Measurements from ENCODE around the gene TBX1. TPM values are rescaled to one million over a fixed set of nuclear protein-coding genes. Genes with fewer than 3 reads are reported as not detected.

Gene TBX1
- total and polyA plus RNA-seq, 8 donors = 0.43 to 1.1 (median 0.68) TPM; not detected in 4

DNA sequence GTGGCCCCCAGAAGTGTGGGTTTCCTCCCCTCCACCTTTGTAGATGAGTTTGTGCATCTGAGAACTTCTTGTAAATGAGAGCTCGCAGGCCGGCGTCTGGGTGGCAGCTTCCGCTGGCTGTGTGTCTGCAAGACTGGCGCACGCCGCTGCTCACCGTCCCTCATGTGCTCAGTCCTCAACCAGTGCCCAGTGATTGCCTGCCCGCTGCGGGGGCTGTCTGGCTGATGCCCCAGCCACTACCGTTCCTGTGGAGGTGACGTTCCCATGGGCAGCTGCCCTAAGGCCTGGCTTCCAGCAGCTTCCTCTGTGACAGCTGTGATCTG is 8.8 kb downstream of the TBX1 start:
- Histone ChIP-seq H3K4me1 (peaks cover 17 to 43% (median 38%) of the 10 kb centered on the region in 4 donors), H3K27ac (no peak overlapping the region), H3K4me3 (no peak overlapping the region), H3K36me3 (no peaks in the 10 kb centered on the region), H3K9me3 (no peaks in the 10 kb centered on the region), H3K27me3 (peaks cover 32 to 99% (median 66%) of the 10 kb centered on the region in 3 donors)
- no peak for DNase-seq
- TF ChIP-seq EP300 (IDR thresholded peaks at IDR 0.05) = no peak
- no peak for TF ChIP-seq POLR2AphosphoS5 (IDR thresholded peaks at IDR 0.05)
- no peak for TF ChIP-seq POLR2A (IDR thresholded peaks at IDR 0.05)
- TF ChIP-seq, protein P1, sequence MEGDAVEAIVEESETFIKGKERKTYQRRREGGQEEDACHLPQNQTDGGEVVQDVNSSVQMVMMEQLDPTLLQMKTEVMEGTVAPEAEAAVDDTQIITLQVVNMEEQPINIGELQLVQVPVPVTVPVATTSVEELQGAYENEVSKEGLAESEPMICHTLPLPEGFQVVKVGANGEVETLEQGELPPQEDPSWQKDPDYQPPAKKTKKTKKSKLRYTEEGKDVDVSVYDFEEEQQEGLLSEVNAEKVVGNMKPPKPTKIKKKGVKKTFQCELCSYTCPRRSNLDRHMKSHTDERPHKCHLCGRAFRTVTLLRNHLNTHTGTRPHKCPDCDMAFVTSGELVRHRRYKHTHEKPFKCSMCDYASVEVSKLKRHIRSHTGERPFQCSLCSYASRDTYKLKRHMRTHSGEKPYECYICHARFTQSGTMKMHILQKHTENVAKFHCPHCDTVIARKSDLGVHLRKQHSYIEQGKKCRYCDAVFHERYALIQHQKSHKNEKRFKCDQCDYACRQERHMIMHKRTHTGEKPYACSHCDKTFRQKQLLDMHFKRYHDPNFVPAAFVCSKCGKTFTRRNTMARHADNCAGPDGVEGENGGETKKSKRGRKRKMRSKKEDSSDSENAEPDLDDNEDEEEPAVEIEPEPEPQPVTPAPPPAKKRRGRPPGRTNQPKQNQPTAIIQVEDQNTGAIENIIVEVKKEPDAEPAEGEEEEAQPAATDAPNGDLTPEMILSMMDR (IDR thresholded peaks at IDR 0.05) = no peak
- 90 to 96% (median 93%) methylated on average over 5 to 12 of the region's 12 CpGs for WGBS, 5 donors
- intact Hi-C loops (cut with DNase I; ENCODE audit: low total_unique reads) = no loop called here

DNA sequence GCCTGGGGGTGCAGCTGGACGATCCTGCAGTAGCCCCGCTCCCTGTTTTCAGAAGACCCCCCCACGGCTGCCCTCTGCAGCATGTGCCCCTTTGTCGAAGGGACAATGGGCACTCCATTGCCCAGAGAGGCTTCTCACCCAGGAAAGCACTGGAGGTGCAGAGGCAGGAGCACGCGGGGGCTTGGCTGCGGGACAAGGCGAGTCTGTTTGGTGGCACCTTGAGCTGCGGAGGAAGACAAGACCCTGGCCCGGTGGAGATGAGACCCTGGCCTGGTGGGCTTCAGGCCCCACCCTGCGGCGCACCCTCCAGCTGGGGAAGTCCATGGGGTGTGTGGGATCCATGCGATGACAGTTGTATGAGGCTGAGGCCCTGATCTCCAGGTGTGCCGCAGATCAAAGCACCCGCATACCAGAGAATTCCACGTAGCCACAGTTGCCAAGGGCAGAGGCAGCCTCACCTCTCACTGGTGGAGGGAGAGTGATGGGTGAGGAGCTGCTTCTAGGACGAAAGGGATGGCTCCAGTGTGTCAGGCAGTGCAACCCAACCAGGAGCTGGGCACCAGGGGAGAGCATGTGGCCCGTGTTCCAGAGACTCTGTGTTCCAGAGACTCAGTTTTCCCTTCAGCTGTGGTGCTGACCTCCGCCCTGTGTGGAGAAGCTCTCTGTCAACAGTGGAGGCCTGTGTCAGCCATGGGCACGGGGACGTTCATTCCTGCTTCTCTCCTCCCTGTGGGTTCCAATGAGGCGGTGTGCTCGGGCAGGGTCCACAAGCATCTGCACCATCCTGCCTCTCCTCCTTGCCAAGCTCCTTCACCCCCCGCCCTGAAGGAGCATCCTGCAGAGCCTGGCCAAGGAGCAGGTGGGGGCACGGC is 10.0 kb downstream of the TBX1 start:
- WGBS, 5 donors = 78 to 87% (median 81%) methylated on average over 20 to 25 of the region's 25 CpGs
- peaks cover 26 to 99% (median 53%) of the 10 kb centered on the region in 3 donors for H3K27me3 ChIP-seq

DNA sequence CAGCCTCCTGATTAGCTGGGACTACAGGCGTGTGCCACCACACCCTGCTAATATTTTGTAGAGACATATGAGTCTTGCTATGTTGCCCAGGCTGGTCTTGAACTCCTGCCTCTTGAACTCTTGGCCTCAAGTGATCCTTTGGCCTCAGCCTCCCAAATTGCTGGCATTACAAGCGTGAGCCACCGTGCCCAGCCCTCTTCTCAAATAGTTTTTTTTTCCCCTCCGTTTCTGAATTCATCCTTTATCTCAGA is 11.8 kb downstream of the TBX1 start:
- no peaks in the 10 kb centered on the region for H3K9me3 ChIP-seq
- TF ChIP-seq POLR2A (IDR thresholded peaks at IDR 0.05) (no peak), POLR2AphosphoS5 (IDR thresholded peaks at IDR 0.05) (no peak), EP300 (IDR thresholded peaks at IDR 0.05) (no peak)
- TF ChIP-seq, protein P1 (IDR thresholded peaks at IDR 0.05) = no peak
- no peak overlapping the region for H3K27ac ChIP-seq
- peaks cover 12 to 94% (median 37%) of the 10 kb centered on the region in 3 donors for H3K27me3 ChIP-seq
- no peaks in the 10 kb centered on the region for H3K36me3 ChIP-seq
- intact Hi-C loops (cut with DNase I; ENCODE audit: low total_unique reads) = no loop called here
- 45 to 68% (median 58%) methylated on average over 4 of the region's 4 CpGs for WGBS, 5 donors
- H3K4me1 ChIP-seq = peaks cover 5 to 19% (median 17%) of the 10 kb centered on the region in 4 donors
- DNase-seq = no peak
- no peak overlapping the region for H3K4me3 ChIP-seq

More for the DNA sequence above, 10.0 kb downstream of the TBX1 start:
- DNase-seq = no peak
- no peak overlapping the region for H3K27ac ChIP-seq
- H3K9me3 ChIP-seq = no peaks in the 10 kb centered on the region
- no peaks in the 10 kb centered on the region for H3K36me3 ChIP-seq
- H3K4me1 ChIP-seq = peaks cover 17 to 37% (median 34%) of the 10 kb centered on the region in 4 donors
- no peak overlapping the region for H3K4me3 ChIP-seq
- intact Hi-C loops (cut with DNase I; ENCODE audit: low total_unique reads) = no loop called here
- TF ChIP-seq POLR2A (IDR thresholded peaks at IDR 0.05) (no peak), POLR2AphosphoS5 (IDR thresholded peaks at IDR 0.05) (no peak), EP300 (IDR thresholded peaks at IDR 0.05) (no peak)
- TF ChIP-seq, protein P1 (IDR thresholded peaks at IDR 0.05) = no peak

DNA sequence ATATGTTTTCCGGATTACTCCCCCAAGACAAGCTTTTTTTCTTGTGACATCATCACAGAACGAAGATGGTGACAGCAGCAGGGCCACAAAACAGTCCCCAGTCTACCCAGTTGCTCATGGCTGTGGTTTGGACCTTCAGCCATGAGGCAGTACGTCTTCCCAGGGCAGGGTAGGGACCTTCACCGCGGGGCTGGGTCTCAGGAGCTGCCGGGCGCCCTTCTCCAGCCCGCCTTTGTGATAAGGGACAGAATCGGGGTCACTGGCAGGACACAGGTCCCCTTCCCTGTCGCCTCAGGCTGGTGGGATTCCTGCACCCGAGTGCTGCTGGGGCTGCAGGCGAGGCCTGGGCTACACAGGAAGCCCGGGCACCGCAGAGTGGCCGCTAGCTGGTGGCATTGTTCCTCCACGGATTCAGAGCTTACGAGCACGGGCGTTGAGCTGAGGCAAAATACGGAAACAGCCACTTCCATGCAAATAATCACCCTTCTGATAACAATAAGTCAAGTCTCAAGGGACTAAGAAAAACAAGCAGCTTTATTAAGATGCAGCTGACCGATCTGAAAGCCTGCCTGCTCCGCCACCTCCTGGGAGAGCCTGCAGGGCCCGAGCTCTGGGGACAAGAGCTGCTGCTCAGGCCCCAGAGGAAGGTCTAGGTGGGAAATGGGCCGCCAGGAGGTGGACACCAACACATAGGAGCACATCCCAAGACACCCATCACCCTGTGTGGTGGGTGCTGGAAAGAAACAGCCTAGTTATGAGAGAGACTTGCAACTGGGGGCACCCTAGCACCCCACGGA is 12.3 kb downstream of the TBX1 start:
- intact Hi-C loops (cut with DNase I; ENCODE audit: low total_unique reads) = no loop called here
- WGBS, 5 donors = 24 to 44% (median 37%) methylated on average over 23 to 25 of the region's 25 CpGs
- peaks cover 0 to 14% (median 12%) of the 10 kb centered on the region in 4 donors for H3K4me1 ChIP-seq
- H3K9me3 ChIP-seq = no peaks in the 10 kb centered on the region
- DNase-seq = peak; percentile 51 to 70
- peaks cover 7 to 92% (median 32%) of the 10 kb centered on the region in 3 donors for H3K27me3 ChIP-seq
- peak overlapping the region in 1 of 4 donors; percentile 10 for H3K4me3 ChIP-seq
- H3K27ac ChIP-seq = no peak overlapping the region
- TF ChIP-seq POLR2A (IDR thresholded peaks at IDR 0.05) = no peak
- no peaks in the 10 kb centered on the region for H3K36me3 ChIP-seq

All from stomach (tissue), 9 donors.